KMS-11 (cell line): ENCODE results near the gene ADCY5.

Experiments used
- H2AFZ ChIP-seq: fragments of 200-600 bp; sonication (generic); 2 replicates; pipeline ENCODE4 v1.6.1; 2016; ENCODE audit warnings: antibody characterized with exemption, mixed run types, low read depth
- H3K27ac ChIP-seq: fragments of 200-600 bp; sonication (generic); 2 replicates; pipeline ENCODE4 v1.6.1; 2016; ENCODE audit warnings: mild to moderate bottlenecking, mixed run types
- H3K27me3 ChIP-seq: fragments of 200-600 bp; sonication (generic); 2 replicates; pipeline ENCODE4 v1.6.1; 2017; ENCODE audit warnings: mild to moderate bottlenecking, low read depth, mixed run types, moderate library complexity; ENCODE audit not compliant: insufficient read depth
- H3K36me3 ChIP-seq: fragments of 200-600 bp; sonication (generic); 2 replicates; pipeline ENCODE4 v1.6.1; 2017; ENCODE audit warnings: mild to moderate bottlenecking, mixed run types; ENCODE audit not compliant: insufficient read depth
- H3K4me1 ChIP-seq: fragments of 200-600 bp; sonication (generic); 2 replicates; pipeline ENCODE4 v1.6.1; 2016; ENCODE audit warnings: mild to moderate bottlenecking, low read depth, mixed run types; ENCODE audit not compliant: poor library complexity, severe bottlenecking
- H3K4me2 ChIP-seq: fragments of 200-600 bp; sonication (generic); 2 replicates; pipeline ENCODE4 v1.7.0; 2016; ENCODE audit warnings: mild to moderate bottlenecking, mixed run types
- H3K4me3 ChIP-seq: fragments of 200-600 bp; sonication (generic); IDR thresholded peaks from 2 replicates; pipeline ENCODE4 v1.6.1; 2017; ENCODE audit warnings: low read depth, low read length, mixed read lengths; ENCODE audit not compliant: insufficient read depth
- H3K79me2 ChIP-seq: fragments of 200-600 bp; sonication (generic); 2 replicates; pipeline ENCODE4 v1.6.1; 2016; ENCODE audit warnings: low read depth, mixed run types; ENCODE audit not compliant: insufficient read depth
- H3K9ac ChIP-seq: fragments of 200-600 bp; sonication (generic); 2 replicates; pipeline ENCODE4 v1.6.1; 2016; ENCODE audit warnings: mild to moderate bottlenecking, mixed run types
- H4K20me1 ChIP-seq: fragments of 200-600 bp; sonication (generic); 2 replicates; pipeline ENCODE4 v1.6.1; 2016; ENCODE audit warnings: mild to moderate bottlenecking, mixed run types; ENCODE audit not compliant: insufficient read depth
- TF ChIP-seq, protein P1 (sequence below): fragments of 200-600 bp; sonication (generic); conservative IDR thresholded peaks from 2 replicates; pipeline ENCODE4 v1.6.1; 2017; ENCODE audit warnings: low read depth, mild to moderate bottlenecking, antibody characterized with exemption, low read length, moderate library complexity, mixed read lengths

Gene ADCY5

DNA sequence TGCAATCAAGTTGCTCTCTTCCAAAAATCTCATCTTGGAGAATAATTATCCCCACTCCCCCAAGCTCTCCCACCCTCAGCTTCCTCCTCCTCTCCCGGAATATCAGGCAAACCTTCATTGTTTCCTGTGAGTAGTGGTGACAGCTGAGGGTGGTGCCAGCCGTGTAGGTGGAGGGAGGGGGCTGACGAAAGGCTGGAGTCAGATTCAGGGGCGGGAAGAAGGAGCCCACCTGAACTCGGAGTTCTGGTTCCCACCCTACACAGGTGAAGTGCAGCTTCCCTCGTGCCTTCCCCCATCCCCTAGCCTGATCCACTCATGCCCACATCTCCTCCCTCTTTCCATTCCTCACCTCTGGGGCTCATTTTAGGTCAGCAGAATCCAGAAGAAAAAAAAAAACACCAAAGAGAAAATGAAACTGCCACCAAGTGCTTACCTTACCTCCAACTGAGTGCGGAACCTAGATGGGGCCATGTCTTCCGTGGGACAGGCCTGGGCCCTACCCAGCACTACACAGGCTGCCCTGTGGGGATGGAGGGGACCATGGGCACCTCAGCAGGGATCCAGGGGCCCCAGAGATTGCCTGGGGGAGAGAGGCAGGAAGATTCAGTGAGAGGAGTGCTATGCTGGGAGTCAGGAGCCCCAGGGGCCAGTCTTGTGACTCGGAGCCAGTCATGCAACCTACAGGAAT, 81.3 kb downstream of the ADCY5 start:
- no peak overlapping the region for H3K4me3 ChIP-seq
- H2AFZ ChIP-seq: no peak overlapping the region
- no peaks in the 10 kb centered on the region for H3K36me3 ChIP-seq
- H3K27ac ChIP-seq: no peak overlapping the region
- H3K79me2 ChIP-seq: no peaks in the 10 kb centered on the region
- H3K27me3 ChIP-seq: no peaks in the 10 kb centered on the region
- H3K9ac ChIP-seq: no peak overlapping the region
- TF ChIP-seq, protein P1, sequence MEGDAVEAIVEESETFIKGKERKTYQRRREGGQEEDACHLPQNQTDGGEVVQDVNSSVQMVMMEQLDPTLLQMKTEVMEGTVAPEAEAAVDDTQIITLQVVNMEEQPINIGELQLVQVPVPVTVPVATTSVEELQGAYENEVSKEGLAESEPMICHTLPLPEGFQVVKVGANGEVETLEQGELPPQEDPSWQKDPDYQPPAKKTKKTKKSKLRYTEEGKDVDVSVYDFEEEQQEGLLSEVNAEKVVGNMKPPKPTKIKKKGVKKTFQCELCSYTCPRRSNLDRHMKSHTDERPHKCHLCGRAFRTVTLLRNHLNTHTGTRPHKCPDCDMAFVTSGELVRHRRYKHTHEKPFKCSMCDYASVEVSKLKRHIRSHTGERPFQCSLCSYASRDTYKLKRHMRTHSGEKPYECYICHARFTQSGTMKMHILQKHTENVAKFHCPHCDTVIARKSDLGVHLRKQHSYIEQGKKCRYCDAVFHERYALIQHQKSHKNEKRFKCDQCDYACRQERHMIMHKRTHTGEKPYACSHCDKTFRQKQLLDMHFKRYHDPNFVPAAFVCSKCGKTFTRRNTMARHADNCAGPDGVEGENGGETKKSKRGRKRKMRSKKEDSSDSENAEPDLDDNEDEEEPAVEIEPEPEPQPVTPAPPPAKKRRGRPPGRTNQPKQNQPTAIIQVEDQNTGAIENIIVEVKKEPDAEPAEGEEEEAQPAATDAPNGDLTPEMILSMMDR: no peak
- no peaks in the 10 kb centered on the region for H3K4me1 ChIP-seq
- no peak overlapping the region for H3K4me2 ChIP-seq
- no peaks in the 10 kb centered on the region for H4K20me1 ChIP-seq

DNA sequence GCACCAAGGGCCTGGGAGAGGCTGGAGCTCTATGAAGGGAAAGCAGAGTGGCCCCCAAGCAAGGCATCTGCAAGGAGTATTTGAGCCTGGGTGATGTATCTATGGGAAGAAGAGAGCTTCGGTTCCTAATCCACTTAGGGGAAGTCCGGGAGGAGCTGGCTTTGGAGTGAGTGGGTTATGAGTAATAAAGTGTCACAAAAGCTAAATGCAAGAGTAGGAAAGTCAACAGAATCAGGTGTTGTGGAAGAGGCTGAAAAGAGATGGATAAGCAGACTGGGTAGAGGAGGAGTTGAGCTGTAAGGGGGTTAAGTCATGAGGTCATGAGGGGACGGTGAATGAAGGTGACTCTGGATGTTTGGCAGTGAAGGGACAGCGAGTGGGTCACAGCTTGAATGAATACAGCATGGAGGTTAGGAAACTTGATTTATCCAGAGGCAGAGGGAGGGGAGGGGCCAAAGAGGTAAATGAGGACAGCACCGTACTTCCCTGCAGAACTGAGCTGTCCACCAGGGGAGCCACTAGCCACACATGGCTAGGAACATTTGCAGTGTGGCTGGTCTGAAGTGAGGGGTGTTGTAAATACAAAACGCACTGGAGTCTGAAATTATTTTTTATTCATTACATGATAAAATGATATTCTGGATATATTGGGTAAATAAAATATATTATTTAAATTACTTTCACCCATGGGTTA, 83.3 kb downstream of the ADCY5 start:
- Histone ChIP-seq H3K4me1 (no peaks in the 10 kb centered on the region), H3K27me3 (no peaks in the 10 kb centered on the region), H3K79me2 (no peaks in the 10 kb centered on the region), H3K4me3 (no peak overlapping the region), H3K27ac (no peak overlapping the region), H3K36me3 (no peaks in the 10 kb centered on the region), H3K9ac (no peak overlapping the region), H2AFZ (no peak overlapping the region), H3K4me2 (no peak overlapping the region), H4K20me1 (no peaks in the 10 kb centered on the region)
- TF ChIP-seq, protein P1: no peak

DNA sequence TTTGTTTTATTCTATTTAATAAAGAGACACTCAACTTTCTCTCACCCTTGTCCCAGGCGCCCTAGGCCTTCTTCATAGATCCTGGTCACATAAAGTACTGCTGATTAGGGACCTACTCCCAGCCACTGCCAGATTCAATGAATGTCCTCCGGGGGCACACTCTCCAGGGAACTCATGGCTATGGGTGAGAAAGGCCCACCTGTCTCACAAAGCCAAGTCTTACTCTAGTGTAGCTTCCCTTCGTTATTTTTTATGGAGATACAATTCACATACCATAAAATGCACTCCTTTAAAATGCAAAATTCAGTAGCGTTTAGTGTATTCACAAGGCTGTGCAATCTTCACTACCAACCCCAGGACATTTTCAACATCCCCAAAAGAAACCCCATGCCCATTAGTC, 87.8 kb downstream of the ADCY5 start:
- H3K4me2 ChIP-seq: no peak overlapping the region

DNA sequence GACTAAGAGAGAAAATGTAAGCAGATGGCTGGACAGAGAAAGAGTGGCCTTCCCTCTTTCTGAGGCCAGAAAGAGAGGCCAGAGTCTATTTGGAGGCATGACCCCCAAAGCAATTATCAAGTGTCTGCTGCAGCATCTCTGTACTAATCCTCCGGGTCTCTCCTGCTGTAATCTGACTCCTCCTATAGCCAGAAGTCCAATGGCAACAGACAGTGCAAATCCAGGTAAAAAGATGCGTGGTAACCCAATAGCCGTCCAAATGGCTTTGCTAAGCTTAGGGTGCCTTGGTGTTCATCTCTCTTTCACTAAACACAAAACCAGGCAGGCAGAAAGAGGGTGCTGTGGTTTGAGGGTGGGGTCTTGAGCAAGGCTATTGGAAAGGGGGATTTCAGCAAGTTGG, 91.6 kb downstream of the ADCY5 start:
- Histone ChIP-seq H4K20me1 (no peaks in the 10 kb centered on the region), H3K4me2 (no peak overlapping the region)

More for the DNA sequence above, 87.8 kb downstream of the ADCY5 start:
- TF ChIP-seq, protein P1: no peak
- Histone ChIP-seq H3K36me3 (no peaks in the 10 kb centered on the region), H3K4me3 (no peak overlapping the region), H3K27me3 (no peaks in the 10 kb centered on the region), H3K79me2 (no peaks in the 10 kb centered on the region), H3K4me1 (no peaks in the 10 kb centered on the region), H3K27ac (no peak overlapping the region), H3K9ac (no peak overlapping the region), H2AFZ (no peak overlapping the region), H4K20me1 (no peaks in the 10 kb centered on the region)

More for the DNA sequence above, 91.6 kb downstream of the ADCY5 start:
- H3K27ac ChIP-seq: no peak overlapping the region
- H3K4me1 ChIP-seq: no peaks in the 10 kb centered on the region
- no peaks in the 10 kb centered on the region for H3K36me3 ChIP-seq
- no peak overlapping the region for H2AFZ ChIP-seq
- TF ChIP-seq, protein P1: no peak
- H3K79me2 ChIP-seq: no peaks in the 10 kb centered on the region
- no peak overlapping the region for H3K9ac ChIP-seq
- H3K27me3 ChIP-seq: no peaks in the 10 kb centered on the region
- H3K4me3 ChIP-seq: no peak overlapping the region
